Stimulated activated CD4-positive, alpha-beta T cell treated with anti-CD3 and anti-CD28 coated beads, Interleukin-2, amount 100 ng/mL, for 4 hours (primary cell): Measurements from ENCODE around the gene PMPCB.
"Not testable (repeated sequence)": the region's sequence is repeated elsewhere in the genome, so short reads cannot be mapped to it uniquely, and the experiment has no call there.

Source experiments
- DNase-seq: peaks from one replicate; pipeline ENCODE4 v3.0.0-alpha.2; 2020; ENCODE audit warnings: low read depth

Gene PMPCB

GRCh38 chr7:103296901-103297836 is at the start of gene PMPCB:
Gene PMPCB, plus strand, starts transcription at chr7:103297435. Its CDS starts 25 bp downstream, at chr7:103297460.
- peak; percentile 91 for DNase-seq

GRCh38 chr7:103253699-103254506 is 43.3 kb upstream of the PMPCB start:
- DNase-seq, result not testable (repeated sequence)

GRCh38 chr7:103264054-103264453 is 33.2 kb upstream of the PMPCB start:
- not testable (repeated sequence) for DNase-seq

- DNase-seq, result not testable (repeated sequence)
These were observed 31.0 kb upstream of the PMPCB start for GRCh38 chr7:103266229-103266628.

GRCh38 chr7:103273374-103273773 is 23.9 kb upstream of the PMPCB start:
- not testable (repeated sequence) for DNase-seq

- not testable (repeated sequence) for DNase-seq
These were observed 22.4 kb upstream of the PMPCB start for GRCh38 chr7:103274867-103275266.

- not testable (repeated sequence) for DNase-seq
These were observed 19.0 kb upstream of the PMPCB start for GRCh38 chr7:103278195-103278594.

GRCh38 chr7:103279636-103279962 is 17.6 kb upstream of the PMPCB start:
- not testable (repeated sequence) for DNase-seq

- DNase-seq, result peak; percentile 93
These were observed 17.1 kb upstream of the PMPCB start for GRCh38 chr7:103279963-103280802.

- DNase-seq, result not testable (repeated sequence)
These were observed 16.5 kb upstream of the PMPCB start for GRCh38 chr7:103280803-103281155.

- not testable (repeated sequence) for DNase-seq
These were observed 14.3 kb upstream of the PMPCB start for GRCh38 chr7:103282802-103283427.

- DNase-seq, result no peak
These were observed 5.1 kb upstream of the PMPCB start for GRCh38 chr7:103292122-103292521.

- no peak for DNase-seq
These were observed 3.7 kb upstream of the PMPCB start for GRCh38 chr7:103293526-103293925.

- DNase-seq, result no peak
These were observed 573 bp downstream of the PMPCB start for GRCh38 chr7:103297837-103298179.

GRCh38 chr7:103299660-103300059 is 2.4 kb downstream of the PMPCB start:
- no peak for DNase-seq

GRCh38 chr7:103301441-103301840 is 4.2 kb downstream of the PMPCB start:
- no peak for DNase-seq

GRCh38 chr7:103307503-103308231 is 10.4 kb downstream of the PMPCB start:
- DNase-seq, result no peak

GRCh38 chr7:103314852-103315251 is 17.6 kb downstream of the PMPCB start:
- DNase-seq, result no peak

- DNase-seq, result no peak
These were observed 19.2 kb downstream of the PMPCB start for GRCh38 chr7:103316380-103316941.

GRCh38 chr7:103317009-103317408 is 19.8 kb downstream of the PMPCB start:
- no peak for DNase-seq

GRCh38 chr7:103325744-103326143 is 28.5 kb downstream of the PMPCB start:
- DNase-seq, result no peak
